Liver (tissue), 9 donors: ENCODE results near the gene ELAC2. TPM values are rescaled to one million over a fixed set of nuclear protein-coding genes. Genes with fewer than 3 reads are reported as not detected.

Experiments used
- DNase-seq: peaks from one replicate; pipeline ENCODE4 v3.0.0-alpha.2; 2017; ENCODE audit warnings: low spot score
- H3K27ac ChIP-seq, 2 donors: one replicate each; pipeline ENCODE4 v1.7.0; 2013; ENCODE audit warnings: inconsistent platforms in 2 of 2, low read length in 2 of 2, control low read depth in 1 of 2, low read depth in 1 of 2, mild to moderate bottlenecking in 1 of 2
- H3K27me3 ChIP-seq, 4 donors: one replicate each; pipeline versions ENCODE4 v1.6.1 to v1.7.0; 2013; ENCODE audit warnings: low read length in 3 of 4, inconsistent platforms in 1 of 4, mild to moderate bottlenecking in 1 of 4, moderate library complexity in 1 of 4; ENCODE audit not compliant: control insufficient read depth in 4 of 4, insufficient read depth in 4 of 4
- H3K36me3 ChIP-seq, 4 donors: one replicate each; pipeline versions ENCODE4 v1.6.1 to v1.7.0; 2013; ENCODE audit warnings: low read length in 3 of 4, mild to moderate bottlenecking in 3 of 4, low read depth in 1 of 4, moderate library complexity in 1 of 4; ENCODE audit not compliant: control insufficient read depth in 4 of 4, insufficient read depth in 3 of 4
- H3K4me1 ChIP-seq, 4 donors: one replicate each; pipeline versions ENCODE4 v1.6.1 to v1.7.0; 2013; ENCODE audit warnings: low read length in 3 of 4, mild to moderate bottlenecking in 3 of 4, moderate library complexity in 1 of 4; ENCODE audit not compliant: control insufficient read depth in 4 of 4, insufficient read depth in 4 of 4
- H3K4me3 ChIP-seq, 3 donors: one replicate each; pipeline versions ENCODE4 v1.6.1 to v1.7.0; 2013; ENCODE audit warnings: low read length in 3 of 3, control low read depth in 1 of 3, low read depth in 1 of 3, mild to moderate bottlenecking in 1 of 3
- H3K9ac ChIP-seq, 2 donors: one replicate each; pipeline ENCODE4 v1.7.0; 2013; ENCODE audit warnings: low read length in 2 of 2, mild to moderate bottlenecking in 2 of 2, moderate library complexity in 2 of 2, control low read depth in 1 of 2, low read depth in 1 of 2
- H3K9me3 ChIP-seq, 4 donors: one replicate each; pipeline versions ENCODE4 v1.6.1 to v1.7.0; 2013; ENCODE audit warnings: low read length in 3 of 4; ENCODE audit not compliant: control insufficient read depth in 4 of 4
- ATF3 ChIP-seq: IDR thresholded peaks from 2 replicates; pipeline ENCODE4 v1.6.1; 2016; ENCODE audit warnings: antibody characterized with exemption
- CTCF ChIP-seq: fragments of 150-350 bp; IDR thresholded peaks from 2 replicates; pipeline ENCODE4 v1.5.1; 2017; ENCODE audit warnings: improper control_type of control experiment, low read depth, low read length; ENCODE audit not compliant: missing input control
- EGR1 ChIP-seq, 2 donors: IDR thresholded peaks; 2 replicates each; pipeline ENCODE4 v1.6.1; 2016 to 2018; ENCODE audit warnings: antibody characterized with exemption in 2 of 2, low read depth in 2 of 2
- FOXA1 ChIP-seq: IDR thresholded peaks from 2 replicates; pipeline ENCODE4 v1.6.1; 2016; ENCODE audit warnings: antibody characterized with exemption
- FOXA2 ChIP-seq: IDR thresholded peaks from 2 replicates; pipeline ENCODE4 v1.6.1; 2016; ENCODE audit warnings: antibody characterized with exemption
- GABPA ChIP-seq, 2 donors: IDR thresholded peaks in 1 of 2; conservative IDR thresholded peaks in 1 of 2; 2 replicates each; pipeline ENCODE4 v1.6.1; 2016; ENCODE audit warnings: antibody characterized with exemption in 2 of 2, mild to moderate bottlenecking in 1 of 2, moderate library complexity in 1 of 2
- HNF4A ChIP-seq, 2 donors: conservative IDR thresholded peaks; 2 replicates each; pipeline ENCODE4 v1.6.1; 2016; ENCODE audit warnings: antibody characterized with exemption in 2 of 2, mild to moderate bottlenecking in 2 of 2
- HNF4G ChIP-seq: IDR thresholded peaks from 2 replicates; pipeline ENCODE4 v1.6.1; 2016; ENCODE audit warnings: antibody characterized with exemption
- JUND ChIP-seq, 2 donors: IDR thresholded peaks; 2 replicates each; pipeline ENCODE4 v1.6.1; 2016; ENCODE audit warnings: antibody characterized with exemption in 2 of 2
- MAX ChIP-seq: IDR thresholded peaks from 2 replicates; pipeline ENCODE4 v1.6.1; 2016; ENCODE audit warnings: antibody characterized with exemption
- NR2F2 ChIP-seq: IDR thresholded peaks from 2 replicates; pipeline ENCODE4 v1.6.1; 2016; ENCODE audit warnings: antibody characterized with exemption
- RAD21 ChIP-seq, 2 donors: IDR thresholded peaks; 2 replicates each; pipeline ENCODE4 v1.6.1; 2016; ENCODE audit warnings: antibody characterized with exemption in 2 of 2, mild to moderate bottlenecking in 2 of 2
- REST ChIP-seq: IDR thresholded peaks from 2 replicates; pipeline ENCODE4 v1.6.1; 2016; ENCODE audit warnings: antibody characterized with exemption, mild to moderate bottlenecking
- RXRA ChIP-seq, 2 donors: IDR thresholded peaks; 2 replicates each; pipeline ENCODE4 v1.6.1; 2017 to 2018; ENCODE audit warnings: antibody characterized with exemption in 2 of 2, mild to moderate bottlenecking in 1 of 2
- SP1 ChIP-seq: IDR thresholded peaks from 2 replicates; pipeline ENCODE4 v1.6.1; 2018; ENCODE audit warnings: antibody characterized with exemption, mild to moderate bottlenecking
- TAF1 ChIP-seq: conservative IDR thresholded peaks from 2 replicates; pipeline ENCODE4 v1.6.1; 2016; ENCODE audit warnings: antibody characterized with exemption, mild to moderate bottlenecking
- YY1 ChIP-seq: IDR thresholded peaks from 2 replicates; pipeline ENCODE4 v1.6.1; 2016; ENCODE audit warnings: antibody characterized with exemption, mild to moderate bottlenecking
- ZBTB33 ChIP-seq: IDR thresholded peaks from 2 replicates; pipeline ENCODE4 v1.6.1; 2016; ENCODE audit warnings: antibody characterized with exemption
- WGBS: extraction: QIAGEN DNeasy Blood & Tissue Kit; methylation state at CpG from one replicate; pipeline ENCODE4 v1.1.7; 2013; 5-methylcytosine and 5-hydroxymethylcytosine counted together
- polyA plus RNA-seq, 2 donors: library from polyadenylated mRNA; stranded (reverse) in 1 of 2; unstranded in 1 of 2; fragments of 200-250 nt in 1 of 2; fragments of >200 nt in 1 of 2; fragmentation: Nextera tagmentation in 1 of 2; extraction: Ambion mirVana in 1 of 2; gene quantifications; one replicate each; pipeline versions ENCODE4 v1.2.1 to v1.2.3, GENCODE V29; 2013 to 2015
- total RNA-seq, 2 donors: library from RNA; depleted of rRNA; stranded (reverse); fragments of >200 nt; gene quantifications; one replicate each; pipeline ENCODE4 v1.2.3, GENCODE V29; 2014
- donor health status: healthy.
- donor health status: healthy.
- donor health status: healthy.
- donor health status: healthy.
- donor health status: healthy.

The ELAC2 gene
- total and polyA plus RNA-seq, 4 donors = 26.5 to 54.1 (median 36.2) TPM

GRCh38 chr17:12959441-12959840 lies 58.4 kb downstream of the ELAC2 start:
- H3K36me3 ChIP-seq = no peaks in the 10 kb centered on the region

GRCh38 chr17:12958786-12959185 lies 59.0 kb downstream of the ELAC2 start:
- Histone ChIP-seq H3K9me3 (peaks cover 0 to 2% (median under 1%) of the 10 kb centered on the region in 4 donors), H3K27me3 (no peaks in the 10 kb centered on the region), H3K27ac (no peak overlapping the region), H3K36me3 (no peaks in the 10 kb centered on the region), H3K4me1 (peaks cover 0 to 5% (median 3%) of the 10 kb centered on the region in 4 donors), H3K9ac (no peak overlapping the region), H3K4me3 (no peak overlapping the region)
- no peak for TF ChIP-seq HNF4G
- TF ChIP-seq ATF3 = no peak
- TF ChIP-seq FOXA2 = no peak
- TF ChIP-seq RXRA (IDR thresholded peaks at IDR 0.05) = no peak
- TF ChIP-seq YY1 = no peak
- TF ChIP-seq EGR1 (IDR thresholded peaks at IDR 0.05; ENCODE audit: low read depth in 2 of 2) = no peak
- no peak for TF ChIP-seq HNF4A (conservative IDR thresholded peaks at IDR 0.05)
- TF ChIP-seq REST = no peak
- no peak for TF ChIP-seq JUND (IDR thresholded peaks at IDR 0.05)
- TF ChIP-seq MAX = no peak
- no peak for TF ChIP-seq NR2F2
- no peak for TF ChIP-seq ZBTB33
- TF ChIP-seq FOXA1 = no peak
- no peak for TF ChIP-seq SP1
- no peak for TF ChIP-seq GABPA (IDR thresholded peaks at IDR 0.05 in 1 of 2, conservative IDR thresholded peaks at IDR 0.05 in 1 of 2)
- no peak for TF ChIP-seq TAF1
- no peak for TF ChIP-seq RAD21 (IDR thresholded peaks at IDR 0.05)
- TF ChIP-seq CTCF = no peak
- WGBS = 96% methylated on average over 12 of the region's 12 CpGs
- no peak for DNase-seq

More at GRCh38 chr17:12959441-12959840, 58.4 kb downstream of the ELAC2 start:
- Histone ChIP-seq H3K4me1 (peaks cover 0 to 9% (median 3%) of the 10 kb centered on the region in 4 donors), H3K27me3 (no peaks in the 10 kb centered on the region), H3K27ac (no peak overlapping the region), H3K9ac (no peak overlapping the region), H3K9me3 (peaks cover 0 to 2% (median under 1%) of the 10 kb centered on the region in 4 donors), H3K4me3 (no peak overlapping the region)
- DNase-seq = no peak
- TF ChIP-seq MAX (no peak), SP1 (no peak), HNF4A (conservative IDR thresholded peaks at IDR 0.05) (no peak), GABPA (IDR thresholded peaks at IDR 0.05 in 1 of 2, conservative IDR thresholded peaks at IDR 0.05 in 1 of 2) (no peak), JUND (IDR thresholded peaks at IDR 0.05) (no peak), ZBTB33 (no peak)
- 96% methylated on average over 8 of the region's 8 CpGs for WGBS
